DMS 273 treated with DMSO at 0.1 percent for 48 hours (cell line): ENCODE data around the gene ADORA1.

Source experiments
- DNase-seq: peaks from one replicate; lab custom pipeline; 2025; lab: John Stamatoyannopoulos, UW

The ADORA1 gene

DNA sequence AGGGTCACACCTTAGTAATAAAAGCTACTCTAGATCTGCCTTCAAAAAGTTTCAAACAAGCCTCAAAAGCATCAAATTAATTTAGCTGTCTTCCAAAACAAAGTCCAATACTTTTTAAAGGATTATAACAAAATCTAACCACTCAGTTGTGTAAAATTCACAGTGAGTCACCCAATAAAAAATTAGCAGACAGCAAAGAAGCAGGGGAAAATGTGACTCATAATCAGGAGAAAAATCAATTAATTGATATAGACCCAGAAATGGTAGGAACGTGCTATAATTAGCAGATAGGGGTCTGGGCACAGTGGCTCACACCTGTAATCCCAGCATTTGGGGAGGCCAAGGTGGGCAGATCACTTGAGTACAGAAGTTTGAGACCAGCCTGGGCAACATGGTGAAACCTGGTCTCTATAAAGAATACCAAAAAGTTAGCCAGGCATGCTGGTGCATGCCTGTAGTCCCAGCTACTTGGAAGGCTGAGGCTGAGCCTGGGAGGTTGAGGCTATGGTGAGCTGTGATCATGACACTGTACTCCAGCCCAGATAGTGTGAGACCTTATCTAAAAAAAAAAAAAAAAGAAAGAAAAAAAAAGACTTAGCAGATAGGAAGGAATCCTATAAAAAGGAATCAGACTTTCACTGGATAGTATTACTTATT, 33.6 kb upstream of the ADORA1 start:
- DNase-seq, result no peak

DNA sequence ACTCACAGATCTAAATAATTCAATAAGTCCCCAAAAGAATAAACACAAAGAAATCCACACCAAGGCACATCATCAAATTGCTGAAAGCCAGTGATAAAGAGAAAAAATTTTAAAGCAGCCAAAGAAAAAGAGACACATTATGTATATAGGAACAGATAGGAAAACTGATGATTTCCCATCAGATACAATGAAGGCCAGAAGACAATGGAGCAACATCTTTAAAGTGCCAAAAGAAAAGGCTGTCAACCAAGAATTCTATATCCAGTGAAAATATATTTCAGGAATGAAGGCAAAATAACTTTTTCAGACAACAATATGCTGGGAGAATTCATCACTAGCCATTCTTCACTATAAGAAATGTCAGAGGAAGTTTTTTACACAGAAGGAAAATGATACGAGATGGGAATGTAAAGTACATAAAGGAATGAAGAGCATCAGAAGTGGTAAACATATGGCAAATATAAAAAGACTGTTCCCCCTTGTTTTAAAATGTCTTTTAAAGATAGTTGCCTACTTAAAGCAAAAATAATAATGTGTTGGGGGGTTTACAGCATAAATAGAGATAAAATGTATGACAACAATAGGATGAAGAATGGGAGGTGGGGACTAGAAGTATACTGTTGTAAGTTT, 32.4 kb upstream of the ADORA1 start:
- DNase-seq, result no peak

DNA sequence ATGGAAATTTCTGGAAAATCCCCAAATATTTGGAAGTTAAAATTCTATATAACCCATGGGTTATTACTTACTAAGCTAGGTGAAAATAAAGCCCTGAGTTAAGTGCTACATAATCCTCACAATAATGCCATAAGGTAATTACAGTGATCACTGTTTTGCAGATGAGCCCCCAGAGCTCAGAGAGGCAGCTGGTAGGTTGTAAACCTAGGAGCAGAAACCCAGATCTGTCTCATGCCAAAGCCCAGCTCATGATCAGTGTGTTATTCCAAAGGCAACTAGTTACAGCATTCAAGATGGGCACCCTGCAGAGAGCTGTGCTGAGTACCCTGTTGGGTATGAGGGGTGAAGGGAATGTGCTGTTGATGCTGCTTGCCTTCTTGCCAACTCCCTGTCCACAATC, 31.0 kb upstream of the ADORA1 start:
- DNase-seq, result no peak

DNA sequence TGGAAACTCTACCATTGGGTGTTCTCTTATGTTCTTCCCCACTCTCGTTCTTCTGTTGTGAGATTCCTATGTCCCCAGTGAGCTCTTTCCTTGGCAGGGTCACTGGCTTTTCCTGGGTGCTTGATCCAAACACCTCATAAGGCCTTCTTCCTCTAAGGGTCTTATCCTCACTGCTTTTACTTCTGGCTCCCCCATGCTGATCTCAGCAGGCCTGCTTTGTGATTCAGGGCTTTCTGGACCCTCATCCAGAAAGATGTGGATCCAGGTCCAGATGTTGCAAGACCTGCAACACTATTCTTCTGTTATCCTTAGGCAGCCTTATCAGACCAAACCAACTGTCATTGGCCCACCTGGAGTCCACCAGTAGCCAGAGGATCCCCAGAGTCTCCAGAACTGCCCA, 30.5 kb upstream of the ADORA1 start:
- DNase-seq, result no peak

DNA sequence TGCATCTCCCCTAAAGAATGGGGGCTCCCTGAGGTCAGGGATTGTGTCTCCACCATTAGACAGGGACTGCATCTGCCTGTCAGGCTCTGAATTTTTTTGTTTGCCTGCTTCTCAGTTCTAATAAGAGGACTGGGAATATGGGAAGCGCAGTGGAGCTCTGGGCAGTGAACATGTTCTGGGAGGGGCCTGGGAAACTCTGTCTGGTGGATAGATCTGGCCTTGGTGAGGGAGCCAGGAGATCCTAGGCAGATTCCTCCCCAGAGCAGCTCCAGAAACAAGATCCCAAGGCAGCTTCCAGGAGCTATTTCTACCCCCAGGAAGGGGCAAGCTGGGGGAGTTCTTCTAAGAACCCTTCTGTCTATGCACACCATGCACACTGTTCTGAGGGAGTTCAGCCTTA, 29.1 kb upstream of the ADORA1 start:
- DNase-seq, result no peak

DNA sequence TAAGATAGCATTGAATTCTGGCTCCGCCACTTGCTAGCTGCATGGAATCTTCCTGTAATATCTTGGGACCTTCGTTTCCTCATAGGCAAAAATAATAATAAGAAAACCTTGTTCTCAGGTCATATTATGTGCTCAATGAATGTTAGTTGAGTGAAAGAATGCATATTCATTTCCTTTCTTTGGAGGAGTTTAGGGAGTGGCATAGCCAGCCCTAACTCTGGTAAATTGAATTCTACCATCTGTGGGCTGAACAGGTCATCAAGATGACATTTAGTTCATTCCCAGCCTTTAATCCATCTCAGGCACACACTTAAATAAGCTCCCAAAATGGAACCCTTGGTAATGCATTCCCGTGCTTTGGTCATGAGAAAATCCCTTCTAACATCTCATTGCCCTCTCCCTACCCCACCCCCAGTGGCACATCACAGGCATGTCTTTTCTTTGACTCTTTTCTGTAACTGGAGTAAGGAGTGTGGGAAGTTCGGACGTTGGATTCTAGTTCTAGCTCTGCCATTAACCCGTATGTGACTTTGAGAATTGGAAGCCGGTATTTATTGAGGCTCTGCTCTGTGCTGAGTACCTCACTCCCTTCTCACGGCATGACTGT, 28.5 kb upstream of the ADORA1 start:
- DNase-seq, result no peak

DNA sequence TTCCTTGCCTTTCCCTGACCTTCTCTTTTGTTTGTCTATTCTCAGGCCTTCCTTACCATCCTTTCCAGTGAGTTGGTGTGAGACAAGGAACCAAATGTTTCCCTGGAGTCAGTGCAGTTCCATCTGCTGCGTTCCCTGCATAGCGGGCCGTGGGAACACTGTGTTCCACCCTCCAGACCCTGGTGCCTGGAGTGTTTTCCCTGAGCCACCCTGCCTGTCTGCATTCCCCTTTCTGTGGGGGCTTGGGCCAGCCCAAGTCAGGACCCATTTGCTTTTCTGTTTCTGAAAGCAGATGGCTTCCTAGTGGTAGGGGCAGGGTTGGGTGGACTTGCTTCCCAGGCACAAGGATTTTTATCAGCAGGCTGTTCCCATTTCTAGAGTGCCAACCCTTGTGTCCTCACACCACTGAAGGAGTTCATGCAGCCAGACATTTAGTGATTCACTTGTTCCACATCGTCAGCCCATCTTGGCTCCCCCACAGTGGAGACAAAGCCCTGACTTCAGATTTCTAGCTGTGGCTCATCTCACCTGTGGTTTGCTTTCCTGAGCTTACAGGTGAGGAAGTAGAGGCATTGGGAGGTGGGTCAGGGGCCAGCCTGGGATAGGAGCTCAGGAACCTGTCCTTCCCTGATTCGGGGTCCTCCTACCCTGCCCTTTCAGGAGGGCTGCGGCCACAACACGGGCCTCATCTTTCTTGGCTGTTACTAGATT, 27.6 kb upstream of the ADORA1 start:
- no peak for DNase-seq

DNA sequence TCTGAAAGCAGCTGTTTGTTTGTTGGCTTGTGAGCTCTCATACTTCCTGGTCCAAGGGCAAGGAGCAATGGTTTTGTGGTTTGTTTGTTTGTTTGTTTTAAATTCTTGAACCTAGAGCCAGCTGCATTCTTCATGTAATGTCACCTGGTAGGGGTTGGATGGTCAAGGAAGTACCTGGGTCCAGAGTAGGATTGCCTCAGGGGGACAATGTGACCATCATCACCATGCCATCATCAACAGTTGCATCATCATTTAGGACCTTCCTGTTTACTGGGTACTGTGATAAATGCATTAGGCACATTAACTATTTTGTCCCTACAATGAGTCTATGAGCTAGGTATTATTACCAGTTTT, 27.0 kb upstream of the ADORA1 start:
- DNase-seq, result no peak

DNA sequence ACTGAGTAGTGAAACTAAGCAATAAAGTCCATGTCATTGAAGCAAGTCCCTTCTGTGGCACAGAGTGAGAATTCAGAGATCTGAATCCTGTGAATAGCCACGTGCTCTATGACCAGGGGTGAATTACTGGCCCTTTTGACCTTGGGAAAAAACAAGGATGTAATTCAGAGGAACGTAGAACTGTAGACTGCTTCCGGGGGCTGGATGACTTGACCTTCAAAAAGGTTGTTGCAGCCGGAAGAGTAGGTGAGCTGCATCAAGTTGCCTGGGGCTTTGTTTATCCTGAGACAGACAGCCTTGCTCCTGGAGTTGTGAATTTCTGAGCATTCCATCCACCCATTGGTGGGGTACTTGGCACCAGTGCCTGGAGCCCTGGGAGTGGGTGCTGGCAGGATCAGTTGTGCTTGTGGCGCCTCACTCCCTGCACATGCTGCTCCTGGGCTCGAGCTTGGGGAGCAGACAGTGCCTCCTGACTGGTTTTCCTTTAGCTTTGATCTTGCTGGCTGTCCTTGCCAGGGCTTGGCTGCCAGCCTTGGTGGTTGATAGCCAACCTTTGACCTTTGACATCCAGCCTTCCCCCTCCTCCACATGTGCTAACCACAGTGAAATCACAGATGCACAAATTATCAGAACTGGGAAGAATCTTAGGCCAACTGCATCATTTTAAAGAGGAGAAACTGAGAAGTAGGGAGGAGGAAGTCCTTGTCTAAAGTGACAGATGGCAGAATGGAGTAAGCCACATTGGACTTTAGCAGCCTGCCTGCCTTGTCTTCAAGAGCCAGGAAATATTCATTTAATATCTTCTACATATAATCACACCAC, 25.5 kb upstream of the ADORA1 start:
- DNase-seq, result peak; percentile 59

DNA sequence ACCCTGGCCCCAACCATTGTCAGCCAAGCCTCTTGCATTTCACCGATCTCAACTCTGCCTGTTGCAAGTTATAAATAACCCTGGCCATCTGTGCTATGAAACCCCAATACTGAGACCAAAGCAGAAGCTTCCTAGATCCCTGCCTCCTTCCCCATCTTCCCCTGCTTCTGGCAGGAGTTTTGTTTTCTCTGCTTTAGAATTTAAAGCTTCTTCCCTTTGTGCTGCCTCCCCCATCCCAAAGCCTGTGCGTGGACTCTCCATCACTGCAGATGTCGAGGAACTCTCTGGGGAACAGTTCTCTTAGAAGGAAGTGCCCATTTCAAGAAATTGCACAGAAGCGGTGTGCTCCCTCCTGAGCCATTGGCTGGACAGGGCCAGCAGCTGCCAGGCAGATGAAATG, 24.3 kb upstream of the ADORA1 start:
- peak; percentile 56 for DNase-seq

DNA sequence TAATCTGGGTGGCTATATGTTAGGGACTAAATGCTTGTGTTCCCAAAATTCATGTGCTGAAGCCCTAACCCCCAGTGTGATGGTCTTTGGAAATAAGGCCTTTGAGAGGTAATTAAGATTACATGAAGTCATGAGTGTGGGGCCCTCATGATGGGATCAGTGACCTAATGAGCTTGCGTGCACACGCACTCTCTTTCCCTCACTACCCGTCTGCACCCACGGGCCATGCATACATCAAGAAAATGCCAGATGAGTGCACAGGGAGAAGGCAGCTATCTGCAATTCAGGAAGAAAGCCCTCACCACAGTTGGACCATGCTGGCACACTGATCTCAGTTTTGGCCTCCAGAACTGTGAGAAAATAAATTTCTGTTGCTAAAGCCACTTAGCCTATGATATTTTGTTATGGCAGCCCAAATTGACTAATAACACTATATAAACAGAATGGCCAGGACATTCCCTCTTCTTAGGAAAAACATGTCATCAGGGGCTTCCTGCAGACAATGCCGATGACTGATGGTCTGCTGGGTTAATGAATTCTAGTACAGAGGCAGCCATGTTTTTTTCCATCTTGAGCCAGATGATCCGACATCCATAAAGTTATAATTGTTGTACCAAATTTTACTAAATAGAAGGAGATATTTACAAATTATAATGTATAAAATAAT, 23.6 kb upstream of the ADORA1 start:
- no peak for DNase-seq

DNA sequence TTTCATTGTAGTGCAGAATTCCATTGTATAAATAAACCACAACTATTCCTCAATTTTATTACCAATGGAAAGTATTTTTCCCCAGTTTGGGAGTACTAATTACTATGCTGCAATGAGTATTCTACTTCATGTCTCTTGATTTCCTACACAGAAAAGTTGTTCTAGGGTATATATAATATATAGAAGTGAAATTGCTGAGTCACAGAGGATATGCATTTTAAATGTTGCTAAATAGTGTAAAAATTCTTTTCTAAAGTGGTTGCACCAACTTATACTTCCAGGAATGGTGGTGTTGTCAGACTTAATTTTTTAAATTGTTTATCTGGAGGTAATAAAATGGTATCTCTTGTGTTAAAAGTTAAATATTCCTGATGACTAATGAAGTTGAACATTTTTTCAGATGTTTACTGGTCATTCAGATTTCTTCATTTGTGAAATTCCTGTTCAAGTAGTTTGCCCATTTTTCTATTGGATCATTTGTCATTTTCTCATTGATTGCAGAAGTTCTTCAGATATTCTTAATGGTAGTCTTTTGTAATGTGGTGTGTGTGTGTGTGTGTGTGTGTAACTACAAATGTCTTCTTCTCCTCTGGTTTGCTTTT, 22.6 kb upstream of the ADORA1 start:
- DNase-seq, result no peak

DNA sequence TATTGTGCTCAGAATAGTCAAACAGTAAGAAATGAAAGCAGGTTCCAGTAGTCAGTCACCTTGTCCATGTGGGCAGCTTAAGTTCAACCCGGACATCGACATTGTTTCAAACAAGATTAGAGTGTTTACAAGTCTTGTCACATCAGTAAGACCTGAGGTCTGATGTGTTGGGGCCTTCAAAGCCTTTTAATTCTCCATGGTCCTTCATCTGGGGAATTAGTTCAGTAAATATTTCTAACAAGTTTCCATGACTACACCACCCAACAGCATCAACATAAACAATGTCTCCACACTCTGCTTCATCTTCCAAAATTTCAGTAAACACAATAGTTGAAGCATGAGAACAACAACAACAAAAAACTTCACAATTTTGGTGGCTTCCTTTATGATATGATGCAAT, 15.1 kb upstream of the ADORA1 start:
- no peak for DNase-seq

DNA sequence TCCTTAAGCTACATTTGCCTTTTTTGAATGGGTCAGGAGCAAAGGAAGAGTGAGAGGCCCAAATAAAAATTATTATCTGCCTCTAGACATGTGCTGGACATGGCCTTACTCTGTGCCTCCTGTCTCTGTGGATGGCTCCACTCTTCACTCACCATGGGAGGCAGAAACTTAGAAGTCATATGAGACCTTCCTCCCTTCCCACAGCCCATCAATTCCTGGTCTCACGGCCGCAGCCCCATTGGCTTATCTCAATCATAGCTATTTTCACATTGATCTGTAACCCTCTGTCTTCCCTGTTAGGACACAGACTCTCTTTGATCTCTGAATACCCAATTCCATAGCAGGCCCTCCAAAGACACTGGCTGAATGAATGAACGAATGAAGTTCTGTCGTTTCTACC, 14.2 kb upstream of the ADORA1 start:
- DNase-seq, result no peak

DNA sequence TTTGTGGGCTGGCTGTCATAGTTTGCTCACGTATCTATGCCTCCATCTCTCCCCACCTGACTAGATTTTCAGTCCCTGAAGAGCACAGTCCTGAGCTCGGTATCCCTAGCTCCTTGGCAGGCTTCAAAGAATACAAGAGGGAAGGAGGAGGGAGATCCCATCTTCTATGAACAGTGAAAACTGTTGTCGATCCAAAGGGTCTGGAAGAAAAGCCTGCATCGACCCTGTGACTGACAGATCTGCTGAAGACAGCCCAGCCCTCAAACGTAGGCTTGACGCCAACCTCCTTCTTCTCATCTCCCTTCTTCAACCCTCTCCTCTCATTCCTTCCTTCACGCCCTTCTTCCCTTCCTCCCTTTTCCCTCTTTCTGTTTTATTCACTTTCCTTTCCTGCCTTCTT, 13.3 kb upstream of the ADORA1 start:
- no peak for DNase-seq

DNA sequence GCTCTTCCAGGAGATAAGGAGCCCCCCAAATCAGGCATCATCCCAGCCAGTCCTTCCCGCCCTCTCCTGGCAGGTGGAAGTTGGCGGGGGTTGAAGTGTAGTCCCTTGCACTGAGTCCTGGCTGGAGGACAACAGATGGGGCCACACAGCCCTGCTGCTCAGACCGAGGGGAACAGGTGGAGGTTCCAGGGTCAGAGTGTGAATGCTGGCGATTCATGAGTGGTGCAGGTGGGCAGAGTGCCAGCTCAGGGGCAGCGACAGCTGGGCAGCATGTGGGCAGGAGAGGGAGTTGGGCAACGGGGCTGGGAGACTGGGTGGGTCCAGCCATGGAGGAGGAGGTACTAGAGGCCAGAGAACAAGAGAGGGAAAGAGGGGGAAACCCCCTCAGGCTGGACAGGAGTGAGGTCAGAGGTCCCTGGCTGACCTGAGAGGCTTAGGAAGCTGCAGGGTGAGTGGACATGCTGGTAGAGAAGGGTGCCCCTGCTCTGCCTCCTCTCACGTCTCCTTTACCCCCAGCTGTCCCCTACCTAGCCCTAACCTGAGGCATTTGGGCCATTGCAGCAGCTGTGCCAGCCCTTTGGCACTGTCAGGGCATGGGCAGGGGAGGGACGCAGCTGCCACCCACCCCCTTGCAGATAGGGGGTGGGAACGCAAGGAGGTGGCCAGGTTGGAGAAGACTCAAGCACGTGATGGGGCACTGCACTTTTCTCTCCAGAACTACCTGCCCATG, 11.3 kb upstream of the ADORA1 start:
- DNase-seq, result peak; percentile 92

DNA sequence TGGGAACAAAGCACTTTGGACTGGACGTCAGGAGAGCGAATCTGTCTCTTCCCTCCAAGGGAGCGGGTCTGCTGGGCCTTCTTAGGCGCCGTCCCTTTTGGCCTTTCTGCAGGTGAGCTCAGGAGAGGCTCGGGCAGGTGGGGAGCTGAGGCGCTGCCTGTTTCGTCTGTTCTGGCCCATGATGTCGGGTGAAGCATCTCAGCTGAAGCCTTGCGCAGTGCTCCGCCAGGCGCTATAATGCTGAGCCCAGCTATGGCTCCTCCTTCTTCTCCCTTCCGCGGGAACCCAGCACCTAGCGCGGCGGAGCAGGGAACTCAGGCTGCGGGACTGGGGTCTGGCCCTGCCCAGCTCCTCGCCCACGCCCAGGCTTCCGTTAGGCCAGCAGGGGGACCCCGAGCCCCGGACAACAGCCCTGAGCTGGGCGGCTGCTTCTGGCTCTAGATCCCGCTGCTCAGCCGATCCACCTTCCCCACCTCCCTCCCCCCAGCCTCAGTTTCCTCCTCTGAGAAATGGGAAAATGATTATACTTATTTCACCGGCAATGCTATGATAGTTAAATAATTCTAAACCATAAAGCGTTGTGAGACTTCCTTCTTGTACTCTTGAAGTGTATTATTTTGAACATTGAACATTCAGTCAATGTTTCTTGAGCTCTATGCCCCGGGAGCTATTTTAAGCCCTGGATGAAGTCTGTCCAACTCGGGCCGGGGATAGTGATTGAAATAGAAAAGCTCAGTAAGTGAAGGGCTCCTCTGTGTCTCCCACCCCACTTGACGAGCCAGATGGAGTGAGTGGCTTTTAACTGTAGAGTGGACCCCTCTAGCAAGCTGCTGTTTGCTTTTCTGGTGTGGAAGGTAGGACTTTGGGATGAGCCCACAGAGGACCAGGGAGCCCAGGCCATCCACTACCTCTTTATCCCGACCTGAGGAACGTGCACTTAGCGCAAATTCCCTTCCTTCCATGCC, 9.6 kb upstream of the ADORA1 start:
- DNase-seq, result peak; percentile 20

DNA sequence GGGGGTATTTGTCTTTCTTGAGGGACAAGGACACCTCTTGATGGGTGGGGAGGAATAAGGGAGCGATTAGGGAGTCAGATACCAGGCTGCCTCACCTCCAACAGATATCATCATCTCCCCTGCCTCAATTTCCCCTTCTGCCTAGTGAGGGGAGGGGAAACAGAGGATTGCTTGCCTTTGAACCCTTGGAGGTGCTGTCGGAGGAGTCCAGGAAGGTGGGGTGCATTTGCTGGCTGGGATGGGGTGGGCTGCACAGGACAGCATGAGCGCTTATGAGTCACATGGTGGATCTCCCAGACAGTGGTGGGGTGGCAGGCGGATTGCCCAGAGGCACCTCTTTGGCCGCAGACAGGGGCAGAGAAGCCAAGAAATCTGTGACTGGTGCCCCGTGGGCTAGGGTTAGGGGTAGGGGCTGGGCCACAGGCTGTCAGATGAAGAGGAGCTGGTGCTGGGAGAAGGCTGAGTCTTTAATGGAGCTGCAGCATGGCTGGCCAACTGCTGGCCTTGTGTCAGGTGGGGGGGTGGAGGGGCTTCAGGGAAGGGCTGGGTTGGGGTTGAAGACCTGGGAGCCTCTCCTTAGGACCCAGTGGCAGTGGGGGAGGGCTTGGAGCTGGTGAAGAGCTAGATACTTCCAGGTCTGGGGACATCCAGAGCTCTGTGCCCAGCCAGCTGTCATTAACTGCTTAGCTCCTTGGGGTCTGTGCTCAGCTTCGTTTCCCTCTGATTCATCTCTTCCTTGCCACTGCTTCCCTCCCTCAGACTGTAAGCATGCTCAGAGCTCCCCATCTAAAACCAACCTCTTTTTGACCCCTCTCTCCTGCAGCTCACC, 7.0 kb upstream of the ADORA1 start:
- no peak for DNase-seq
